Keratinocyte (primary cell): Measurements from ENCODE around the gene MAGI2. TPM values are rescaled to one million over a fixed set of nuclear protein-coding genes. Genes with fewer than 3 reads are reported as not detected.

Source experiments
- DNase-seq: peaks from one replicate; pipeline ENCODE4 v3.0.0-alpha.2; 2011; ENCODE audit warnings: low read depth, missing footprints, low spot score
- FAIRE-seq: peaks from 2 replicates; lab custom pipeline; 2011; peaks lifted over from hg19 to GRCh38; lab: Jason Lieb, UNC
- H2AFZ ChIP-seq: 2 replicates; pipeline ENCODE4 v1.6.0; 2012; ENCODE audit warnings: low read length, control low read depth, inconsistent platforms; ENCODE audit not compliant: control insufficient read depth
- H3K27ac ChIP-seq: 2 replicates; pipeline ENCODE4 v1.5.1; 2011; ENCODE audit warnings: low read length; ENCODE audit not compliant: control insufficient read depth, insufficient read depth
- H3K27me3 ChIP-seq: 3 replicates; pipeline ENCODE4 v1.6.0; 2011; ENCODE audit warnings: low read length; ENCODE audit not compliant: control insufficient read depth, insufficient read depth; ENCODE audit errors: extremely low read depth
- H3K36me3 ChIP-seq, 2 experiments: 2 replicates in 1 of 2; 3 replicates in 1 of 2; pipeline ENCODE4 v1.5.1; 2011; ENCODE audit warnings: low read length in 2 of 2, mild to moderate bottlenecking in 1 of 2; ENCODE audit not compliant: control insufficient read depth in 2 of 2, insufficient read depth in 2 of 2; ENCODE audit errors: extremely low read depth in 1 of 2
- H3K4me1 ChIP-seq: 3 replicates; pipeline ENCODE4 v1.5.1; 2011; ENCODE audit warnings: low read length; ENCODE audit not compliant: control insufficient read depth, insufficient read depth; ENCODE audit errors: extremely low read depth
- H3K4me2 ChIP-seq: 3 replicates; pipeline ENCODE4 v1.6.0; 2011; ENCODE audit warnings: low read depth, low read length; ENCODE audit not compliant: control insufficient read depth, insufficient read depth; ENCODE audit errors: extremely low read depth
- H3K4me3 ChIP-seq, 3 experiments: fragments of 200-600 bp in 1 of 3; sonication (generic) in 1 of 3; 2 replicates in 2 of 3; 3 replicates in 1 of 3; pipeline ENCODE4 v1.5.1; 2011 to 2016; ENCODE audit warnings: low read length in 3 of 3, mild to moderate bottlenecking in 3 of 3, control low read depth in 2 of 3, inconsistent platforms in 1 of 3, low read depth in 1 of 3, mixed read lengths in 1 of 3, mixed run types in 1 of 3, moderate library complexity in 1 of 3; ENCODE audit not compliant: control insufficient read depth in 2 of 3, insufficient read depth in 2 of 3; ENCODE audit errors: extremely low read depth in 1 of 3
- H3K79me2 ChIP-seq: 2 replicates; pipeline ENCODE4 v1.6.0; 2012; ENCODE audit warnings: low read length; ENCODE audit not compliant: control insufficient read depth, insufficient read depth
- H3K9ac ChIP-seq: 3 replicates; pipeline ENCODE4 v1.6.0; 2011; ENCODE audit warnings: low read length; ENCODE audit not compliant: control insufficient read depth, insufficient read depth; ENCODE audit errors: extremely low read depth
- H3K9me1 ChIP-seq: 3 replicates; pipeline ENCODE4 v1.6.0; 2011; ENCODE audit warnings: low read length; ENCODE audit not compliant: control insufficient read depth, insufficient read depth; ENCODE audit errors: extremely low read depth
- H3K9me3 ChIP-seq: 2 replicates; pipeline ENCODE4 v1.5.1; 2012; ENCODE audit warnings: low read depth, low read length; ENCODE audit not compliant: control insufficient read depth
- H4K20me1 ChIP-seq: 3 replicates; pipeline ENCODE4 v1.6.0; 2011; ENCODE audit warnings: low read length; ENCODE audit not compliant: control insufficient read depth, insufficient read depth; ENCODE audit errors: extremely low read depth
- CTCF ChIP-seq, 3 experiments: IDR thresholded peaks in 1 of 3; conservative IDR thresholded peaks in 1 of 3; optimal IDR thresholded peaks in 1 of 3; 2 replicates in 2 of 3; 3 replicates in 1 of 3; pipeline versions ENCODE3 to v1.5.1; 2011; ENCODE audit warnings: low read length in 3 of 3, mild to moderate bottlenecking in 3 of 3, moderate library complexity in 2 of 3, control low read depth in 1 of 3, inconsistent platforms in 1 of 3; ENCODE audit not compliant: insufficient read depth in 2 of 3; ENCODE audit errors: extremely low read depth in 1 of 3
- EZH2 ChIP-seq: IDR thresholded peaks from one replicate; pipeline ENCODE4 v1.6.1; 2012; ENCODE audit warnings: inconsistent platforms, mild to moderate bottlenecking, low read length, moderate library complexity
- dilution Hi-C: fragments of 300-500 bp; cut with MboI; formaldehyde crosslinking; loops from one replicate; pipeline ENCODE4 v1.7.0; 2020; ENCODE audit warnings: low sequenced_read_pairs; ENCODE audit not compliant: extremely low pct_ligation_motif_present
- polyA minus RNA-seq, 3 experiments: library from RNA; depleted of rRNA, polyadenylated mRNA; stranded (reverse); fragments of >200 nt; gene quantifications; 1 replicate in 1 of 3; 2 replicates in 1 of 3; 3 replicates in 1 of 3; pipeline ENCODE4 v1.2.3, GENCODE V29; 2011
- polyA plus RNA-seq, 5 experiments: library from polyadenylated mRNA; depleted of rRNA in 3 of 5; stranded (reverse) in 3 of 5; stranded (forward) in 1 of 5; unstranded in 1 of 5; fragments of >200 nt; gene quantifications; 1 replicate in 1 of 5; 2 replicates in 3 of 5; 3 replicates in 1 of 5; pipeline versions ENCODE4 v1.2.1 to v1.2.3, GENCODE V29; 2011 to 2012; ENCODE audit warnings: missing spikeins in 2 of 5, low read depth in 1 of 5, low replicate concordance in 1 of 5

Gene MAGI2
- 0.05 to 0.10 TPM (median 0.07 TPM) in 3 replicates for polyA plus RNA-seq
- polyA plus RNA-seq (2011; ENCODE audit: low read depth): 0.85 TPM
- 0.03 and 0.05 TPM in 2 replicates for polyA plus RNA-seq (2011; cell fraction: cytosol; rRNA removed)
- polyA plus RNA-seq (2011; cell fraction: nucleus; rRNA removed): 0.19 and 0.64 TPM in 2 replicates
- polyA plus RNA-seq (2012; ENCODE audit: low replicate concordance): 0.06 and 0.47 TPM in 2 replicates
- polyA minus RNA-seq: 0.10 to 0.51 TPM (median 0.36 TPM) in 3 replicates
- not detected for polyA minus RNA-seq (2011; cell fraction: cytosol; rRNA and poly(A)+ RNA removed)
- 1.2 and 3.1 TPM in 2 replicates for polyA minus RNA-seq (2011; cell fraction: nucleus; rRNA and poly(A)+ RNA removed)

- Histone ChIP-seq H3K4me2 (peak within 1 kb of the TSS; percentile 94), H3K4me1 (peaks cover 26% of the 10 kb centered on the region), H3K36me3 (no peaks in the 10 kb centered on the region), H3K27me3 (peaks cover 31% of the 10 kb centered on the region), H4K20me1 (no peaks in the 10 kb centered on the region), H3K9me3 (no peaks in the 10 kb centered on the region), H3K79me2 (no peaks in the 10 kb centered on the region), H2AFZ (peak within 1 kb of the TSS; percentile 88), H3K9me1 (no peaks in the 10 kb centered on the region), H3K4me3 (peak within 1 kb of the TSS; percentile 42 to 81 (median 74)), H3K9ac (peak within 1 kb of the TSS; percentile 82), H3K27ac (peak within 1 kb of the TSS; percentile 80)
- FAIRE-seq: no peak
- DNase-seq: no peak
- dilution Hi-C loops: no loop called here
- no peak for TF ChIP-seq CTCF (optimal IDR thresholded peaks at IDR 0.05 in 1 of 3, IDR thresholded peaks at IDR 0.05 in 1 of 3, conservative IDR thresholded peaks at IDR 0.05 in 1 of 3; ENCODE audit: extremely low read depth in 1 of 3, insufficient read depth in 2 of 3, low read length in 3 of 3)
- TF ChIP-seq EZH2: peak; percentile 8
These were observed at the start of gene MAGI2 for GRCh38 chr7:79453558-79454360. MAGI2 (minus strand) TSS chr7:79453667; CDS start chr7:79453320, 347 bp downstream.

DNA sequence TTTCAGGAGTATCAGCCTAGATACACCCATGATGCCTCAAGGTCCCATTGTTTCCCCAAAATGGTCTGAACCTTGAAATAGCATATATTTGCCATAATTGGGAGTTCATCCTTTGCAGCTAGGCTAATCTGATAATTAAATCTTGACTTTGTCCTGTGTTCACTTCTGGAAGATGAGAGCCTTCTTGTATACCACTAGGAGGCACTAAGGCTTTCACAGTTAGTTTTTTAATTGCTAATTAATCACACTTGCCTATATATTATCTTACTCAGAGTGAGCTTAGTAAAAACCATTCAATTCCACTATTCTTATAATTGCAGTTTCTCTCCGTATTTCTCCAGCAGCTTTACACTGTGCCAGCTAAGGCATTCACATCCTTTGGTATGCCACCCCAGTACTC, 48.7 kb upstream of the MAGI2 start:
- no peak for DNase-seq
- no peak overlapping the region for H2AFZ ChIP-seq
- H3K27ac ChIP-seq: no peak overlapping the region
- no peaks in the 10 kb centered on the region for H3K9me3 ChIP-seq
- dilution Hi-C loops: no loop called here
- H3K79me2 ChIP-seq: no peaks in the 10 kb centered on the region
- no peaks in the 10 kb centered on the region for H3K36me3 ChIP-seq
- no peaks in the 10 kb centered on the region for H4K20me1 ChIP-seq
- H3K9me1 ChIP-seq: no peaks in the 10 kb centered on the region
- H3K9ac ChIP-seq: no peak overlapping the region
- no peak overlapping the region for H3K4me2 ChIP-seq
- H3K4me3 ChIP-seq: no peak overlapping the region
- H3K4me1 ChIP-seq: peaks cover 13% of the 10 kb centered on the region
- no peak for FAIRE-seq
- H3K27me3 ChIP-seq: no peaks in the 10 kb centered on the region
- TF ChIP-seq EZH2: no peak
- TF ChIP-seq CTCF (optimal IDR thresholded peaks at IDR 0.05 in 1 of 3, IDR thresholded peaks at IDR 0.05 in 1 of 3, conservative IDR thresholded peaks at IDR 0.05 in 1 of 3; ENCODE audit: extremely low read depth in 1 of 3, insufficient read depth in 2 of 3, low read length in 3 of 3): peak in 2 of 3 experiments; percentile 36 to 61
